ENCODE measurements around the gene PRKD2. TPM values are rescaled to one million over a fixed set of nuclear protein-coding genes. Genes with fewer than 3 reads are reported as not detected.
A peak's percentile ranks its signal among the peaks of the same experiment; 100 is the strongest.

Gene PRKD2
- total RNA-seq, 1 experiment from 2014 or later, result 98.3 TPM

DNA sequence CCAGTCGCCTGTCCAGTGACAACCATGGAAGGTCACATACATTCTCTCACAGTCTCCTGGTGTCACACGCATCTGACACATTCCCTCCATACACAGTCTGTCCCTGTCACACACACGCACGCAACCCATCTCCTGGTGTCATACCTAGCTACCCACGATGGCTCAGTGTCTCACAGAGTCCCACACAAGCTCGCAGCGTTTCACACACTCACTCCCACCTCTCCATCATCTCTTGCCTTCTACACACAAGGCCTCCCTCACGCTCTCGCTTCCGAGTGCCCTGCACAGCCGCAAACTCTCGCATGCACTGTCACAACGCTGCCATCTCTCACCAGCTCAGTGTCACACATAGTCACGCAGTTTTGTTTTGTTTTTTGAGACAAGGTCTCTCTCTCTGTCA, 79.7 kb downstream of the PRKD2 start:
- Mint-ChIP-seq H3K27me3 (ENCODE audit: unreplicated experiment) (peaks cover 37% of the 10 kb centered on the region), H3K4me3 (ENCODE audit: low read depth, unreplicated experiment) (no peak overlapping the region), H3K27ac (ENCODE audit: unreplicated experiment) (no peak overlapping the region), H3K9me3 (ENCODE audit: low read depth, unreplicated experiment) (no peaks in the 10 kb centered on the region), H3K36me3 (ENCODE audit: insufficient read depth, unreplicated experiment) (no peaks in the 10 kb centered on the region), H3K4me1 (ENCODE audit: low read depth, unreplicated experiment) (peaks cover 10% of the 10 kb centered on the region)
- intact Hi-C loops (cut with micrococcal nuclease; ENCODE audit: unreplicated experiment), result no loop called here
- DNase-seq, result no peak
- CTCF ChIA-PET, result interaction anchor here (0.6 to 1.2 kb wide), 2 partner anchors 24 to 354 kb away, joined by 4 to 12 read pairs; partner anchors contain the start of gene DACT3
- BruUV-seq (replicated peaks), result no TSS peak
- TF ChIP-seq, protein P1, sequence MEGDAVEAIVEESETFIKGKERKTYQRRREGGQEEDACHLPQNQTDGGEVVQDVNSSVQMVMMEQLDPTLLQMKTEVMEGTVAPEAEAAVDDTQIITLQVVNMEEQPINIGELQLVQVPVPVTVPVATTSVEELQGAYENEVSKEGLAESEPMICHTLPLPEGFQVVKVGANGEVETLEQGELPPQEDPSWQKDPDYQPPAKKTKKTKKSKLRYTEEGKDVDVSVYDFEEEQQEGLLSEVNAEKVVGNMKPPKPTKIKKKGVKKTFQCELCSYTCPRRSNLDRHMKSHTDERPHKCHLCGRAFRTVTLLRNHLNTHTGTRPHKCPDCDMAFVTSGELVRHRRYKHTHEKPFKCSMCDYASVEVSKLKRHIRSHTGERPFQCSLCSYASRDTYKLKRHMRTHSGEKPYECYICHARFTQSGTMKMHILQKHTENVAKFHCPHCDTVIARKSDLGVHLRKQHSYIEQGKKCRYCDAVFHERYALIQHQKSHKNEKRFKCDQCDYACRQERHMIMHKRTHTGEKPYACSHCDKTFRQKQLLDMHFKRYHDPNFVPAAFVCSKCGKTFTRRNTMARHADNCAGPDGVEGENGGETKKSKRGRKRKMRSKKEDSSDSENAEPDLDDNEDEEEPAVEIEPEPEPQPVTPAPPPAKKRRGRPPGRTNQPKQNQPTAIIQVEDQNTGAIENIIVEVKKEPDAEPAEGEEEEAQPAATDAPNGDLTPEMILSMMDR (IDR thresholded peaks at IDR 0.05; ENCODE audit: unreplicated experiment), result no peak

DNA sequence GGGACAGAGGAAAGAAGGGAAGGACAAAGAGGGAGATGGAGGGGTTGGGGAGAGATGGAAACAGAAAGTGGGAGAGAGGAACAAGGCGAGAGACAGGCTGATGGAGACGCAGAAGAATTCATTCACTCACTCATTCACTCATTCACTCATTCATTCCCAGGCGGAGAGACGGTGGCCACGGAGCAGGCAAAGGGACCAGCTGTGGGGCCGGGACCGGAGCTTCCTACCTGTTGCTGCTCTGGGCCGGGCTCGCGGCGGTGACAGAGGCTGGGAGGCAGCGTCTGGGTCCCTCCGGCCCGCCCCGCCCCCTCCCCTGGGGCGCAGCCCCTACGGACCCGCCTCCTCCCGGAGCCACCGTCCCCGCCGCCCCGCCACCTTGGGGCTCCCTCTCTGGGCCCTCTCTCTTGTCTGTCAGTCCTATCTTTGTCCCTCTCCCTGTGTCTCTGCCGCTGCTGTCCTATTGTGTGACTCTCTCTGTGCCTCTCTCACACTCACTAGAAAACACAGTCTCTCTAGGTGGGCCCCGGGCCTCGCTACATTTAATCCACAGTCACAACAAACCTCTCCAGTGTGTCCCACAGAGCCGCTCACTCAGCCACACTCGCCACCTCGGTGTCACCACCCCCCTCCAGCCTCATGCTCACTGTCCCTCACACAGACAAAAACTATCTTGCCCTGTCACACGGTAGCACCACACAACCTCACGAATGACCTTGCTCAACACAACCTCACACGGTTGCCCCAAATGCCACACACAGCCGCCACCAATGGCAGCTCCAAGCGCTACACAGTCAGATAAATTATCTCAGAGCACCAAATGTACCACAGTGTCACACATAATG, 80.8 kb downstream of the PRKD2 start, which contains the start of gene GNG8:
Gene GNG8, minus strand, starts transcription at position 283 of the 842 bp plus-strand sequence. CDS start 1,520 bp downstream, outside the sequence.
- BruUV-seq (replicated peaks), result no TSS peak
- H3K27ac Mint-ChIP-seq (ENCODE audit: unreplicated experiment), result no peak within 1 kb of the TSS
- no peaks in the 10 kb centered on the region for H3K36me3 Mint-ChIP-seq (ENCODE audit: insufficient read depth, unreplicated experiment)
- TF ChIP-seq, protein P1 (IDR thresholded peaks at IDR 0.05; ENCODE audit: unreplicated experiment), result no peak
- H3K4me1 Mint-ChIP-seq (ENCODE audit: low read depth, unreplicated experiment), result peaks cover 10% of the 10 kb centered on the region
- no peak within 1 kb of the TSS for H3K4me3 Mint-ChIP-seq (ENCODE audit: low read depth, unreplicated experiment)
- no peak for DNase-seq
- no peaks in the 10 kb centered on the region for H3K9me3 Mint-ChIP-seq (ENCODE audit: low read depth, unreplicated experiment)
- intact Hi-C loops (cut with micrococcal nuclease; ENCODE audit: unreplicated experiment), result no loop called here
- H3K27me3 Mint-ChIP-seq (ENCODE audit: unreplicated experiment), result peaks cover 40% of the 10 kb centered on the region
- CTCF ChIA-PET, result no interaction called here

DNA sequence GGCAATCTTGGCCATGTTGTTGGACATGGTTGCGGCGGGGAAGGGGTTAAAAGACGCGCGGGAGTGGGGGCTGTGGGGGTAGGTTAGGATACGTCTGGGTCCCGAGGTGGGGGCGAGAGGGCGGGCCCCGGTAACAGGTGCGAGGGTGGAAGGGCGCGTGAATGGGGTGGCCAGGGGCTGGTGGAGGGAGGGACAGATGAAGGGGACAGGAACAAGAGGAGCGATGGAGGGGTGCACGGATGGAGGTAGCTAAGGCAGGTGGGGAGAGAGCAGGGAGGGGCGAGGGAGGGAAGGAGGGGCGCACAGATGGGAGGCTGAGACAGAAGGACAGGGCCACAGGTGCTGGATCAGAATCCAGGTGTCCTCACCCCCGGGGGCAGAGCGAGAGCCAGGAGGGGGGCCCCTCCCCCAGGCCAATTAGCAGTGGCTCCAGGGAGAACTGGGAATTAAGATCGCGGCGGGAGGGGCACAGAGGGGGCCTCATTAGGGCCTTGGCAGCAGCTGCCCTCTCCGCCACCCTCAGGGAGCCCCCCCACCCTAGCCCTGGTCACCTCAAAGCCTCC, 82.2 kb downstream of the PRKD2 start:
- CTCF ChIA-PET, result interaction anchor here (1.0 kb wide), 1 partner anchor 21 kb away, joined by 3 read pairs; no protein-coding TSS in a partner anchor
- H3K27me3 Mint-ChIP-seq (ENCODE audit: unreplicated experiment), result peaks cover 42% of the 10 kb centered on the region
- no peaks in the 10 kb centered on the region for H3K9me3 Mint-ChIP-seq (ENCODE audit: low read depth, unreplicated experiment)
- peaks cover 10% of the 10 kb centered on the region for H3K4me1 Mint-ChIP-seq (ENCODE audit: low read depth, unreplicated experiment)
- intact Hi-C loops (cut with micrococcal nuclease; ENCODE audit: unreplicated experiment), result no loop called here
- no peak overlapping the region for H3K4me3 Mint-ChIP-seq (ENCODE audit: low read depth, unreplicated experiment)
- H3K27ac Mint-ChIP-seq (ENCODE audit: unreplicated experiment), result no peak overlapping the region
- no TSS peak for BruUV-seq (replicated peaks)
- peak; percentile 16 for DNase-seq
- TF ChIP-seq, protein P1 (IDR thresholded peaks at IDR 0.05; ENCODE audit: unreplicated experiment), result no peak
- H3K36me3 Mint-ChIP-seq (ENCODE audit: insufficient read depth, unreplicated experiment), result no peaks in the 10 kb centered on the region

DNA sequence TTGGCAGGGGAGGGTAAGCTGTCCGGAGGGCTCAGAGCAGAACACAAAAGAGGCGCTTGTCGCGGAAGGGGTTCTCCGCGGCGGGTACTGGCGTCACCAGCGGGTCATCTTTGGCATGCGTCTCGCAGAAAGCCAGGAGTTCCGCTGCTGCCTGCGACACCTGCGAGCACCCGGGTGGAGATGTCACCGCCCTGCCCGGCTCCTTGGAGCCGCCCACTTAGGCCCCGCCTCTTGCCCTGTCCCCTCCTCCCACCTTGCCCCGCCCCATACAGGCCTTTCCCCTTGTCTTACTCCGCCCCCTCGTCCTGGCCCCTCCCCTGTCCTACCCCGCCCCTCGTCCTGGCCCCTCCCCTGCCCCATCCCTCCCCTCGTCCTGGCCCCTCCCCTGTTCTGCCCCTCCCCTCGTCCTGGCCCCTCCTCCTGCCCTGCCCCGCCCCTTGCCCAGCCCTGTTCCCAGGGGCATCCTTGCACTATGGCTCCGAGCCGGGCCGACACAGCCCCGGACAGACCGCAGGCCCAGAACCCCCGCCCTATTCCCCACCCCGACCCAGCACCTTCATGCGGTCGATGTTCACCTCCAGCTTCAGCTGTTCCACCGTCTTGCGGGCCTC, 82.8 kb downstream of the PRKD2 start:
- Mint-ChIP-seq H3K27ac (ENCODE audit: unreplicated experiment) (no peak overlapping the region), H3K4me3 (ENCODE audit: low read depth, unreplicated experiment) (peak overlapping the region; percentile 13), H3K36me3 (ENCODE audit: insufficient read depth, unreplicated experiment) (no peaks in the 10 kb centered on the region), H3K27me3 (ENCODE audit: unreplicated experiment) (peaks cover 46% of the 10 kb centered on the region), H3K4me1 (ENCODE audit: low read depth, unreplicated experiment) (peaks cover 10% of the 10 kb centered on the region), H3K9me3 (ENCODE audit: low read depth, unreplicated experiment) (no peaks in the 10 kb centered on the region)
- BruUV-seq (replicated peaks), result no TSS peak
- intact Hi-C loops (cut with micrococcal nuclease; ENCODE audit: unreplicated experiment), result no loop called here
- peak; percentile 97 for DNase-seq
- TF ChIP-seq, protein P1 (IDR thresholded peaks at IDR 0.05; ENCODE audit: unreplicated experiment), result no peak
- CTCF ChIA-PET, result interaction anchor here (1.0 to 1.3 kb wide), 2 partner anchors 17 to 20 kb away, joined by 3 to 5 read pairs; no protein-coding TSS in a partner anchor

All from Calu3 (cell line).